SU-DHL-6 (cell line): Measurements from ENCODE around the gene OR5K1.

Experiments used
- H2AFZ ChIP-seq: fragments of 200-600 bp; sonication (generic); 2 replicates; pipeline ENCODE4 v1.6.1; 2014; ENCODE audit warnings: low read depth, mild to moderate bottlenecking, moderate library complexity, mixed read lengths, antibody characterized with exemption, low read length; ENCODE audit not compliant: severe bottlenecking
- H3F3A ChIP-seq: fragments of 200-600 bp; shearing (Covaris generic); 2 replicates; pipeline ENCODE4 v1.6.0; 2016; ENCODE audit warnings: antibody characterized with exemption, mild to moderate bottlenecking; ENCODE audit not compliant: insufficient read depth
- H3K27ac ChIP-seq: fragments of 200-600 bp; sonication (generic); 2 replicates; pipeline ENCODE4 v1.5.1; 2016; ENCODE audit warnings: low read depth, mild to moderate bottlenecking, low read length, moderate library complexity, mixed read lengths
- H3K27me3 ChIP-seq: fragments of 200-600 bp; sonication (generic), shearing (Covaris generic); 2 replicates; pipeline ENCODE4 v1.6.0; 2014; ENCODE audit warnings: mild to moderate bottlenecking, low read length
- H3K36me3 ChIP-seq: fragments of 200-600 bp; sonication (generic); 2 replicates; pipeline ENCODE4 v1.6.1; 2014; ENCODE audit warnings: mild to moderate bottlenecking, low read length, mixed read lengths
- H3K4me2 ChIP-seq: fragments of 300-600, 200-600 bp; shearing (Covaris generic), sonication (generic); 2 replicates; pipeline ENCODE4 v1.6.0; 2014; ENCODE audit warnings: low read length, low read depth, mild to moderate bottlenecking; ENCODE audit not compliant: poor library complexity, severe bottlenecking
- H3K4me3 ChIP-seq: fragments of 200-600 bp; sonication (generic); 2 replicates; pipeline ENCODE4 v1.5.1; 2014; ENCODE audit warnings: antibody characterized with exemption, low read length, mild to moderate bottlenecking, mixed read lengths; ENCODE audit not compliant: insufficient read depth, poor library complexity, severe bottlenecking
- H3K79me2 ChIP-seq: fragments of 200-600 bp; sonication (generic); 2 replicates; pipeline ENCODE4 v1.6.1; 2014; ENCODE audit warnings: mild to moderate bottlenecking, low read length, moderate library complexity; ENCODE audit not compliant: insufficient read depth
- H3K9ac ChIP-seq: fragments of 200-600 bp; sonication (generic); 2 replicates; pipeline ENCODE4 v1.7.0; 2014; ENCODE audit warnings: mild to moderate bottlenecking, low read length
- H3K9me2 ChIP-seq: fragments of 200-600 bp; sonication (generic); replicated peaks from 2 replicates; pipeline ENCODE4 v1.6.1; 2014; ENCODE audit warnings: low read length; ENCODE audit not compliant: insufficient read depth
- H3K9me3 ChIP-seq: fragments of 200-600 bp; sonication (generic); 2 replicates; pipeline ENCODE4 v1.6.1; 2014; ENCODE audit warnings: low read length, mixed read lengths; ENCODE audit not compliant: insufficient read depth
- H4K20me1 ChIP-seq: fragments of 200-600 bp; sonication (generic); 2 replicates; pipeline ENCODE4 v1.6.1; 2014; ENCODE audit warnings: low read depth, mild to moderate bottlenecking, antibody characterized with exemption, low read length, moderate library complexity, mixed read lengths
- CTCF ChIP-seq: fragments of 200-600 bp; sonication (generic); IDR thresholded peaks from one replicate; pipeline ENCODE4 v1.5.1; 2017; ENCODE audit warnings: antibody characterized with exemption, mild to moderate bottlenecking, low read length, moderate library complexity; ENCODE audit not compliant: insufficient read depth, poor library complexity, severe bottlenecking
- EZH2phosphoT487 ChIP-seq: fragments of 200-600 bp; sonication (generic), shearing (Covaris generic); conservative IDR thresholded peaks from 2 replicates; pipeline ENCODE4 v1.6.1; 2018; ENCODE audit warnings: mild to moderate bottlenecking, antibody characterized with exemption, low read length, moderate library complexity, mixed read lengths

Gene OR5K1

GRCh38 chr3:98462901-98463300 lies at the start of gene OR5K1:
Gene OR5K1 (plus strand): TSS chr3:98463201. CDS start chr3:98469577, 6,376 bp downstream.
- H3K27me3 ChIP-seq: no peaks in the 10 kb centered on the region
- H3K9me3 ChIP-seq: no peaks in the 10 kb centered on the region
- H3K9me2 ChIP-seq: no peaks in the 10 kb centered on the region
- H3F3A ChIP-seq: no peaks in the 10 kb centered on the region
- TF ChIP-seq CTCF (no peak), EZH2phosphoT487 (no peak)
- no peaks in the 10 kb centered on the region for H4K20me1 ChIP-seq
- no peak within 1 kb of the TSS for H3K4me3 ChIP-seq
- no peak within 1 kb of the TSS for H3K9ac ChIP-seq
- no peak within 1 kb of the TSS for H2AFZ ChIP-seq
- H3K27ac ChIP-seq: no peak within 1 kb of the TSS
- no peaks in the 10 kb centered on the region for H3K79me2 ChIP-seq
- H3K4me2 ChIP-seq: no peak within 1 kb of the TSS
- H3K36me3 ChIP-seq: no peaks in the 10 kb centered on the region

GRCh38 chr3:98432575-98432974 lies 30.4 kb upstream of the OR5K1 start:
- H3K9ac ChIP-seq: no peak overlapping the region
- no peaks in the 10 kb centered on the region for H3F3A ChIP-seq
- peaks cover 18% of the 10 kb centered on the region; the same call in 1 of the 2 replicates for H3K9me3 ChIP-seq
- no peaks in the 10 kb centered on the region for H3K9me2 ChIP-seq
- H3K79me2 ChIP-seq: no peaks in the 10 kb centered on the region
- TF ChIP-seq CTCF (no peak), EZH2phosphoT487 (no peak)
- no peaks in the 10 kb centered on the region for H3K36me3 ChIP-seq
- H4K20me1 ChIP-seq: no peaks in the 10 kb centered on the region
- no peak overlapping the region for H2AFZ ChIP-seq
- no peak overlapping the region for H3K27ac ChIP-seq
- H3K4me2 ChIP-seq: no peak overlapping the region
- no peaks in the 10 kb centered on the region for H3K27me3 ChIP-seq
- H3K4me3 ChIP-seq: no peak overlapping the region

- H3K9me2 ChIP-seq: no peaks in the 10 kb centered on the region
- TF ChIP-seq CTCF: no peak
- TF ChIP-seq EZH2phosphoT487: no peak
- no peaks in the 10 kb centered on the region for H3K79me2 ChIP-seq
- no peaks in the 10 kb centered on the region for H3F3A ChIP-seq
- H3K27me3 ChIP-seq: no peaks in the 10 kb centered on the region
- no peak overlapping the region for H3K9ac ChIP-seq
- H3K9me3 ChIP-seq: peaks cover 18% of the 10 kb centered on the region; the same call in 1 of the 2 replicates
- H3K36me3 ChIP-seq: no peaks in the 10 kb centered on the region
- no peak overlapping the region for H2AFZ ChIP-seq
- no peak overlapping the region for H3K4me3 ChIP-seq
- H4K20me1 ChIP-seq: no peaks in the 10 kb centered on the region
- no peak overlapping the region for H3K27ac ChIP-seq
- no peak overlapping the region for H3K4me2 ChIP-seq
These were observed 29.2 kb upstream of the OR5K1 start for GRCh38 chr3:98433764-98434163.

- Histone ChIP-seq H3K4me2 (no peak overlapping the region), H3K27ac (no peak overlapping the region), H3K9me3 (peaks cover 16% of the 10 kb centered on the region; the same call in 1 of the 2 replicates), H3K9ac (no peak overlapping the region), H3K27me3 (no peaks in the 10 kb centered on the region), H3K36me3 (no peaks in the 10 kb centered on the region), H4K20me1 (no peaks in the 10 kb centered on the region), H2AFZ (no peak overlapping the region), H3K79me2 (no peaks in the 10 kb centered on the region), H3K4me3 (no peak overlapping the region), H3K9me2 (no peaks in the 10 kb centered on the region), H3F3A (no peaks in the 10 kb centered on the region)
- no peak for TF ChIP-seq EZH2phosphoT487
- TF ChIP-seq CTCF: no peak
These were observed 28.6 kb upstream of the OR5K1 start for GRCh38 chr3:98434412-98434811.
